ENCODE measurements around the gene HOXD1.

Gene HOXD1

DNA sequence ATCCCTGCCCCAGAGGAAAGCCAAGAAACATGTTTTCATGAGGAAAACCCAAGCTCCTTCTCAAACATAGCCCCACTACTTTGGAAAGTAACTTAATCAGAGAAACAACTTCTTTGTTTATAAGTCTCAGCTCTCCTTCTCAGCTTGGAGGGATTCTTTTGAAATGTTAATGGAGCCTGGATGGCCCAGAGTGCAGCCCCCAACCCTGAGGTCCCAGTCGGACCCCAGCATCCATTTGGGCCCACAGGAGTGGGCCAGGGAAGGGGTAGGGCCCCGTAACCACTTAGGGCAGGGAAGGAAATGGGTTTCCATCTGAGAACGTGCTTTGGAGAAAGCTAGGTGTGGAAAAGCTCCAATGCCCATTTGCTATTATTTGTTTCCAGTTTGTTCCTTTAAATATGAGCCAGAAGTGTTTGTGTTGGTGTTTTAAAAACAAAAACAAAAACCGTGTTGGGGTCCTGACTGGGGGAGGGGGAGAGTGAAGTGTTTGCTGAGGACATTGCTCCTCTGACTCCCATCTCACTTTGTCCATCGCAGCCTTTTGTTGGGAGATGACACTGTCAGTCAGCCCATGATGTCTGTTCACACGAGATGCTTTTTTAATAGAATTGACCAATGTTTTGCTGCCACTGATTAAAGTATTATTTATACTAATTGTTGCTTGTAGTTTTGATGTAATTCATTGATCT is 33.0 kb upstream of the HOXD1 start:
- TF ChIP-seq TAF1 (IDR thresholded peaks at IDR 0.05; ENCODE audit: borderline replicate concordance, low read depth, low read length) (no peak), POLR2A (IDR thresholded peaks at IDR 0.05; ENCODE audit: low read depth, low read length) (no peak), POLR2AphosphoS5 (IDR thresholded peaks at IDR 0.05; ENCODE audit: low read depth, low read length) (no peak)
- DNase-seq (ENCODE audit: insufficient read length) (no peak), FAIRE-seq (no peak)

DNA sequence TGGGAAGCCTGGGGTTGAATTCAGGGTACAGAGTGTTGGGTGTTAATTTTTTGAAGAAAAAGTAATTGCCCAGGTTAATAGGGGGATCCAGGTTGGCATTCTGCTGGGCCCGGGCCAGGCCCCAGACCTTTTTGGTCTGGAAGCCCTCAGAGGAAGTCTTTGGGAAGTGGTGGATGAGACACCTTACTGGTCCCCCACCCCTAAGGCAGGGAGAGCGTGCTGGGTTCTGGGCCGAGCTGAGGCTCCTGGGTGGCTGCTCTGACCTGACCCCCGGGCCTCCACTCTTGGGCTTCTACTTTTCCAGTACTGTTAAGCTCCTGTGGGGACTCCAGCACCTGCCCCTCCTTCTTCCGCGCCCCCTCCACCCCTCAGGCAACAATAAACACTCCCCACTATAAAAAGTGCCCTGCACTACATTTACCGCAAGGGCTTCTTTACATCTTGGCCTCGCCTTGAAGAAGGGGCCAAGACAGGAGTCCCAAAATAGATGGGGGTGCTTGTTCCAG is 32.1 kb upstream of the HOXD1 start:
- no peak for TF ChIP-seq POLR2AphosphoS5 (IDR thresholded peaks at IDR 0.05; ENCODE audit: low read depth, low read length)
- DNase-seq (ENCODE audit: insufficient read length) (no peak), FAIRE-seq (no peak)

DNA sequence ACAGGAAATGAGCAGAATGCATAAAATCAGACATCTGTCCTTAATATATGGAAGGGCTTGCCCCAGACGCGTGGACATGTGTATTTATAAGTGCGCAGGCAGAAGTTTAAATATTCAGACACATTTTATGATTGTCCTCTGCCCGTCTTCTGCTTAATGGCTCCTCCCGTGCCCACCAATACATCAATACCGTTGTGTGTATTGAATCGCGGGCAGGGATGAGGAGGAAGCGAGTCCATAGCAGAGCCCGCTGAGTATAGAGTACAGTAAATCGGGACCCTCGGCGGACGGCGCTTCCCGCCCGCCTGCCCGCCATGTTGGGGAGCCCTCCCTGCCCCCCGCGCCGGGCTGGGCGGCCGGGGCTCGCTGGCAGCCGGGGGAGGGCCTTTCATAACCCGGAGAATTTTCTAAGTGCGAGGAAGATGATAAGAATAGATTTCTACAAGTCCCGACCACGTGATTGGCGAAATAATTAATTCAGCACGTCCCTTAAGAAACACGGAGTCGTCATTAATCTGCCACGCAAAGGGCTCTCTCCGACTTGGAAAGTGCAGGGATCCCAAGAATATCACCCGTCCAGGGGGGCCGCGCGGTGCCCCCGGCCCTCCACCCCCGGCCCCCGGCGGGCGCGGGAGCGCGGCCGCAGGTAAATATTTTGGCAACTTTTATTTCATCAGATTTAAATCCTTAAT is 31.5 kb upstream of the HOXD1 start, which contains the start of gene HOXD3:
Gene HOXD3, plus strand, starts transcription at position 501 of the 692 bp plus-strand sequence. CDS start 11,808 bp downstream, outside the sequence.
- DNase-seq (ENCODE audit: insufficient read length) (no peak), FAIRE-seq (no peak)
- no peak for TF ChIP-seq POLR2A (IDR thresholded peaks at IDR 0.05; ENCODE audit: low read depth, low read length)
- TF ChIP-seq POLR2AphosphoS5 (IDR thresholded peaks at IDR 0.05; ENCODE audit: low read depth, low read length), result no peak
- TF ChIP-seq TAF1 (IDR thresholded peaks at IDR 0.05; ENCODE audit: borderline replicate concordance, low read depth, low read length), result no peak

DNA sequence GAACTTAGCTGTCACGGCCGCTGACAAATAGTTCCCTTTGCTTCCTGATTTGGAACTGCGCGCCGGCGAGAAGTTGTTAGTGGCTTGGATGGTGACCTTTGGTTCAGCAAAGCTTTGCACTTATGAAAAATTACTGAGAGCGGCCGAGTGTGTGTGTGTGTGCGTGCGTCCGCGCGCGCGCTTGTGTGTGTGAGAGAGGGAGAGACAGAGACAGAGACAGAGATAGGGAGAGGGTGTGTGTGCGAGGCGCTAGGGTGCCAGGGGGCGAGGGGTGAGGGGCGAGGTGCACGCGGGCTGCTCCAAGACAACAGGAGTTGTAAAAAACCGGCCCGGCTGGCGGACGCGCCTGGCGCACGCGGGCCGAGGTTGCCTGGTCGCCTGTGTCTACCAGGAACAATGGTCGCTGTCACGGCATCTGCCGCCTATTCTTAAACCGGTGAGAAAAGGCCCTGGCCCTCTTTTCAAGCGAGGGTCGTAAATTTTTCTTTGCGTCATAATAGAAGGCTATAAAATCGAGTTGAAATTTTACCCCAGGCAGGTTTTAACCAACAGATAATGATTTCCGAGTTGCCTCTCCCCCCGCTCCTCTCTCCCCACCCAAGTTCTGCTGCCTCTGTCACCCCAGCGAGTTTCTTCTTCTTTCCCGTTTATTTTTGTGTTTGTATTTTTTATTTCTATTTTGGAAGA is 30.8 kb upstream of the HOXD1 start:
- DNase-seq (ENCODE audit: insufficient read length) (no peak), FAIRE-seq (no peak)
- no peak for TF ChIP-seq POLR2AphosphoS5 (IDR thresholded peaks at IDR 0.05; ENCODE audit: low read depth, low read length)
- no peak for TF ChIP-seq TAF1 (IDR thresholded peaks at IDR 0.05; ENCODE audit: borderline replicate concordance, low read depth, low read length)
- TF ChIP-seq POLR2A (IDR thresholded peaks at IDR 0.05; ENCODE audit: low read depth, low read length), result no peak

DNA sequence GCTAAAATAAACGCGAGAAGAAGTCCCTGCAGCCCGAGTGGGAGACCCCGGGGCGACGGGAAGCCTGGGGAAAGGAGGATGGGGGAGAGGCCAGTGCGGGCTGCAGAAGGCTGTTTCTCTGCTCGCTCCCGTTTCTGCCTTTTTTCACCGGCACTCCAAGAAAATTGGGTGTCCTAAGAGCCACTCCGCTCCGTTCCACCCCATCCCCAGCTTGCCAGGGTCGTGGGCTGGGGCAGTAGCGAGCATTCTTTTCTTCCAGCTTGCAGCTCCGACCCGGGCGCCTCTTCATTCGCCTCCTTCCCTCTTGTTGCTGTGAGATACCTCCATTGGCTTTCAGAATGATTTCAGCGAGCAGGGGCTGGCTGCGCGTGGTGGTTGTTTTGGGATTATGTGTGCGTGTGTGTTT is 30.3 kb upstream of the HOXD1 start:
- no peak for TF ChIP-seq TAF1 (IDR thresholded peaks at IDR 0.05; ENCODE audit: borderline replicate concordance, low read depth, low read length)
- no peak for TF ChIP-seq POLR2A (IDR thresholded peaks at IDR 0.05; ENCODE audit: low read depth, low read length)
- no peak for TF ChIP-seq POLR2AphosphoS5 (IDR thresholded peaks at IDR 0.05; ENCODE audit: low read depth, low read length)
- DNase-seq (ENCODE audit: insufficient read length), result no peak
- FAIRE-seq, result no peak

DNA sequence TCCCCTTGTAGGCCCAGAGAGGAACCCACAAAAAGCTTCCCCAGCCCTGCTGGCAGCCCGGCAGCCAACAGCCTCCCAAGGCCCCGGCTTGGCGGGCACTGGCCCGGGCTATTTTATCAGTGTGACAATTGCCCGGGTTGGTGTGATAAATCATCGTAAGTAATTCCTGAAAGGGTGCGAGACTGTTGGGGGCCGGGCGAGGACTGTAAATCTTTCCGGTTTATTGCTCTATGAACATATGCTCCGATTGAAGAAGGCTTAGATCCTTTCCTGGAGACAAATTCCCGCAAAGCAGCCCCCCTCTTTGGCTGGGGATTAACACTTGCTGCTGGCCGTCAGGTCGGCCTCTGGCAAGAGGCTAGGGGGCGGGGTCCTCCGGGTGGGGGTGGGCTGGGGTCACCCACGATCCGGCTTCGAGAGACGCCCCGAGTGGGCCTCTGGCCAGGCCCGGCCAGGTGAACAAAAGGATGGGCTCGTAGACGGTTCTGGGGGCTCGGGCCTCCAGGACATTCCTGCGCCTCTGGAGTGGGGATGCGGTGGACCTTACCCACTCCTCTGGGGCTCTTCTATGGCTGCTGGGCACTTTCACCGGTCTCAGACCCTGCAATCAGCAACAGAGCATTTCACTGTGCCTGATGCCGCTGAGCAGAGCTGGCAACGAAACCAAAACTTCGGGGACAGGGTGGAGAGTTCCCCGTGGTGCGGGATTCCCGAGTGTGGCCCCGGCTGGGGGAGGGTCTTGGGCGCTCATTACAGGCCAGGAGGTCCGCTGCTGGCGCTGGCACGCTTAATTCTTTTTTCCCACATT is 29.4 kb upstream of the HOXD1 start:
- DNase-seq (ENCODE audit: insufficient read length) (no peak), FAIRE-seq (no peak)
- TF ChIP-seq POLR2AphosphoS5 (IDR thresholded peaks at IDR 0.05; ENCODE audit: low read depth, low read length) (no peak), TAF1 (IDR thresholded peaks at IDR 0.05; ENCODE audit: borderline replicate concordance, low read depth, low read length) (no peak), POLR2A (IDR thresholded peaks at IDR 0.05; ENCODE audit: low read depth, low read length) (no peak)

DNA sequence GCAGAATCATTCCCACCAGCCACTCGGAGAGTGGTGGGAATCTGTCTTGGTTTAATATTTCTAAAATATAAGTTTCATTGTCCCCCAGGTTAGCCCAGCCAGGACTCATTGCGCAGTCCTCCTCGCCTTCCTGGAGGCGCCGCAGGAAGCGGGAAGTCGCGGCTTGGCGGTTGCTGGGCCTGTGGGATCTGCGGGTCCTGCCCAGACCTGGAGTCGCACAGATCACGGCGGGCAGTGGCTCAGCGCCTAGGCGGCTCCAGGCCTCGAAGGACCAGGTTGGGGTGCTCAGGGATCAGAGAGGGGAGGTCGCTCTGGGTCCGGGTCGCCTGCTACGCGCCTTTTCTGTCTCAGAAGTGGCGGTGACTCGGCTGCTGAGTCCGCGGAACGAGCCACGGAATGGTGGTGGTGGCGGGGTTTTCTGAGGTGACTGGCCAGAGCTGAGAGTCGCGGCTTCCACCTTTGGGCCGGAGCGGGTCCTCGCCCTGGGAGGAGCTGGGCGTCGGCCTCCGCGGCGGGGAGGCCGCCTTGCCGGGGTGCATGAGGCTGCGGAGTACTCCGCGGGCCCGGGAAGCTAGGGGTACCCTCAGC is 28.7 kb upstream of the HOXD1 start:
- DNase-seq (ENCODE audit: insufficient read length), result no peak
- no peak for FAIRE-seq
- no peak for TF ChIP-seq POLR2A (IDR thresholded peaks at IDR 0.05; ENCODE audit: low read depth, low read length)
- no peak for TF ChIP-seq TAF1 (IDR thresholded peaks at IDR 0.05; ENCODE audit: borderline replicate concordance, low read depth, low read length)
- TF ChIP-seq POLR2AphosphoS5 (IDR thresholded peaks at IDR 0.05; ENCODE audit: low read depth, low read length), result no peak

DNA sequence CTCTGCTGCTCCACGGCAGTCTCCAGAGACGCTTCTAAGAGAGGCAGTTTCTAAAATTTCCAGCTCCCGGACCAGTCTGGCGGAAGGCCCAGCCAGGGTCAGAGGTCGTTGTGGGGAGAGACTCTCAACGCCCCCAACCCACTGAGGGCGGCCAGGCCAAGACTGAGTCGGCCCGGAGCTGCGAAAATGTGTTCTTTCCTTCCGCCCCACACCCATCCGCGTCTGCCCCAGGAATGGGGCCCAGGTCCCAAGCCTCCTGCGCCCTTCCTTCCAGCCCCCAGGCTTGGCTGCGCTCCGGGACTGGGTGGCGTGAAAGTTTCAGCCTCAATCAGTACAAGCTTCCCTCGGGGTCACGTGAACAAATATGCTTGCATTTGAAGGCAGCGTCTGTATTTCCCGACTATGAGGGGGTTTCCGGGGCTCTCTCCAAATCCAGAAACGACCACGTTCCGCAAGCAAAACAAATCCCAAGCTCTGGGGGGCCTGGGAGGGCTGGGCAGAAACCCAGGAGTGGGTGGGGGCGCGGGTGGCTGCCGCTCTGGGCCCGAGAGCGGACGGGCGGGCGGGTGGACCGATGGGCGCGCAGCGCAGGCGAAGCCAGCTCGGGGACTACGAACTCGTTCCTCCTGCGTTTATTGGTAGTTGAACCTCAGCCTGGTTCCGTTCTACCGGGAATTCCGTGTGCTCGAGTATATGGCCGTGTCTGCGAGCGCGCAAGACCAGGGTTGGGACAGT is 28.1 kb upstream of the HOXD1 start:
- TF ChIP-seq TAF1 (IDR thresholded peaks at IDR 0.05; ENCODE audit: borderline replicate concordance, low read depth, low read length) (no peak), POLR2A (IDR thresholded peaks at IDR 0.05; ENCODE audit: low read depth, low read length) (no peak), POLR2AphosphoS5 (IDR thresholded peaks at IDR 0.05; ENCODE audit: low read depth, low read length) (no peak)

DNA sequence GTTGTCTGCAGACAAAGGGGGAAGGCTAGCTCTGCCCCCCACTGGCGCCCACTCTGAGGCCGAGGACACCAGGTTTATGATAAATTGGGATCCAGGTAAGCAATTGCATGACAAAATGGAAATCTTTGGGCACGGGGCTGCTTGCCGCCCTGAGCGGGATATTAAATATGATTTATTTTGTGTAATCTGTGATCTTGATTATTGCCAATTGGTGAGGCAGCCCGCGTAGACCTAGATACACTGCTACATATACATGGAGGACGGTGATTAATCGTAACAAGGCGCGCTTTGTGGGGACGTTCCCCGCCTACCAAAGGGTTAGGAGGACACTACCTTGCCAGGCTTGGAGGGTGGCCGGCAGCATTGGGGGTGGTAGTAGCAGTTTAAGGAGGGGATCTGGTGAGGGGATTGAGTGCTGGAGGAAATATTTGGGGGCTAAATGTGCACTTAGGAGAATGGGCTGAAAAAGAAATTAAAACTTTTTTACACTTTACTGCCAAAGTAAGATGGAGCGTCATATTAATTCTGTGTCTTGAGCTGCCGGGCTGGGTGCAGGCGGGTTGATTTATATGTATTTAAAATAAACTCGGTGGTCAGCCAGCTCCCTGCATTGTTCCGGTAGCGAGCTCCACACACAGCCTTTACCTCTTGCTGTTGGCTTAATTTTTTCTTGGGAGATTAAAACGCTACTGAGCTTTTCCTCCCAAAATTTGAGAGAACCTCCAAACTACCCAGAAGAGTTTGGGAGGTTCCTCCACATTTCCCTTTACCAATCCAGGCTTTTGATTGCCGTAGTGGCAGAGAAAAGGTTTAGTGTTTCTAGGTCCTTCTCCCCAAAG is 27.3 kb upstream of the HOXD1 start:
- FAIRE-seq (no peak), DNase-seq (ENCODE audit: insufficient read length) (no peak)
- no peak for TF ChIP-seq POLR2AphosphoS5 (IDR thresholded peaks at IDR 0.05; ENCODE audit: low read depth, low read length)
- TF ChIP-seq POLR2A (IDR thresholded peaks at IDR 0.05; ENCODE audit: low read depth, low read length), result no peak
- no peak for TF ChIP-seq TAF1 (IDR thresholded peaks at IDR 0.05; ENCODE audit: borderline replicate concordance, low read depth, low read length)

More for the DNA sequence above, 28.1 kb upstream of the HOXD1 start:
- FAIRE-seq, result no peak
- DNase-seq (ENCODE audit: insufficient read length), result no peak

All from GM12892 (cell line).